Mucosa of stomach (tissue), 1 donor: ENCODE data around the gene LRP5.
"Not testable (repeated sequence)": the region's sequence is repeated elsewhere in the genome, so short reads cannot be mapped to it uniquely, and the experiment has no call there.

Experiments used
- H3K27me3 ChIP-seq: one replicate; pipeline ENCODE4 v1.7.0; 2013; ENCODE audit warnings: mild to moderate bottlenecking, low read length; ENCODE audit not compliant: control insufficient read depth, insufficient read depth
- H3K36me3 ChIP-seq: one replicate; pipeline ENCODE4 v1.7.0; 2013; ENCODE audit warnings: low read length; ENCODE audit not compliant: control insufficient read depth, insufficient read depth
- H3K4me1 ChIP-seq: one replicate; pipeline ENCODE4 v1.7.0; 2013; ENCODE audit warnings: mild to moderate bottlenecking, low read length; ENCODE audit not compliant: control insufficient read depth, insufficient read depth
- H3K4me3 ChIP-seq: one replicate; pipeline ENCODE4 v1.7.0; 2013; ENCODE audit warnings: low read length
- H3K9ac ChIP-seq: one replicate; pipeline ENCODE4 v1.7.0; 2013; ENCODE audit warnings: mild to moderate bottlenecking, low read length, moderate library complexity
- H3K9me3 ChIP-seq: one replicate; pipeline ENCODE4 v1.7.0; 2013; ENCODE audit warnings: mild to moderate bottlenecking, low read length, moderate library complexity; ENCODE audit not compliant: control insufficient read depth
- donor health status: Pancreatic carcinoma.

LRP5 gene

DNA sequence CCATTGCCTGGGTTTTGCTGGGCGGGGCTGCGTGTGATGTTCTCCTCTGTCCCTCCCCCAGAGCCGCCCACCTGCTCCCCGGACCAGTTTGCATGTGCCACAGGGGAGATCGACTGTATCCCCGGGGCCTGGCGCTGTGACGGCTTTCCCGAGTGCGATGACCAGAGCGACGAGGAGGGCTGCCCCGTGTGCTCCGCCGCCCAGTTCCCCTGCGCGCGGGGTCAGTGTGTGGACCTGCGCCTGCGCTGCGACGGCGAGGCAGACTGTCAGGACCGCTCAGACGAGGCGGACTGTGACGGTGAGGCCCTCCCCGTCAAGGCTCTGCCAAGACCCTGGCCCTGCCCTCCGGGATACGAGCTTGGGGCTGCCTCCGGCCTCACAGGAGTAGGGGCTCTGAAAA lies 121.2 kb downstream of the LRP5 start:
- H3K4me1 ChIP-seq = peaks cover 9% of the 10 kb centered on the region
- H3K36me3 ChIP-seq = peaks cover 19% of the 10 kb centered on the region
- no peak overlapping the region for H3K4me3 ChIP-seq
- H3K9me3 ChIP-seq = no peaks in the 10 kb centered on the region
- H3K9ac ChIP-seq = no peak overlapping the region
- H3K27me3 ChIP-seq = no peaks in the 10 kb centered on the region

DNA sequence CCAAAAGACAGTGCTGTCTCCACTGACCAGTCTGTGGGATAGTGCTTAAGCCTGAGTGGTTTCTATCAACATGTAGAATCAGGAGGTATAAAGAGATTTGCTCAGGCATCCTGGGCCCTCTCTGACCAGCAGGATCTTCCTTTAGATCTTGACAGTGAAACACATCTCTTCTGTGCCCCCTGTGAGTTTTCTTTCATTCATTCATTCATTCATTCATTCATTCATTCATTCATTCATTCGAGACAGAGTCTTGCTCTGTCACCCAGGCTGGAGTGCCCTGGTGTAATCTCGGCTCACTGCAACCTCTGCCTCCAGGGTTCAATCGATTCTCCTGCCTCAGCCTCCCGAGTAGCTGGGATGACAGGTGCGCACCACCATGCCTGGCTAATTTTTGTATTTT lies 121.8 kb downstream of the LRP5 start:
- not testable (repeated sequence) for H3K4me1 ChIP-seq, H3K9me3 ChIP-seq, H3K9ac ChIP-seq, H3K4me3 ChIP-seq, H3K27me3 ChIP-seq
- peaks cover 20% of the 10 kb centered on the region for H3K36me3 ChIP-seq

DNA sequence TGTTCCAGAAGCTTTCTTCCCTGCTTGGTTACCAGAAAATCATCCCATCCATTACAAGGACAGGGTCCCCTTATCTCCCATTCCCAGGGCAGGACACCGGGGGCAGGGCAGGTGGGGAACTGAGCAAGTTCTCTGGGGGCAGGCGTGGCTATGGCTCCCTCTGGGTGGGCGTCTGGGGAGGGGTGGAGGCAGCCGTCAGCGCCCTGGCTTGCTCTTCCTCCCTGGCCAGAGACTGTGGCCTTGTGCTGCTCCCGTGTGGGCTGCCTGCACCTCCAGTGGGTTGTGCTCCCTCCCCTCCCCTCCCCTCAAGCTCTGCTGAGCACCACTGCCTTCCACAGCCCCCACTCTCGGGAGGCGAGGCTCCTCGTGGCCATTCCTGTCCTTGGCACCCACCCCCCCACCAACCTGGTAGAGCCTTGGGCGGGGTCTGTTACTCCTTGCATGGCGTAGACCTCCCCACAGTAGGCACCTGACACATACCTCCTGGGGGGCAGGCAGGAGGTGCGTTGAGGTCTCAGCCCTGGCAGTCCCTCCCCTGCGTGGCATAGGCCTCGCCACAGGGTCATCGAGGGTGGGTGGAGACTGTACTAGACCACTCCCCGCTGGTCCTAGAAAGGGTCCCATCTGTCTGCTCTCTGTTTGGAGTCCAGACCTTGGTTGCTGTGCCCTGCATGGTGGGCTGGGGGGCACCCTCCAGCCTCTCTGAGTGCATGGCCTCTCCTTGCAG lies 123.9 kb downstream of the LRP5 start:
- no peaks in the 10 kb centered on the region for H3K9me3 ChIP-seq
- H3K4me3 ChIP-seq = no peak overlapping the region
- peaks cover 9% of the 10 kb centered on the region for H3K4me1 ChIP-seq
- peaks cover 13% of the 10 kb centered on the region for H3K36me3 ChIP-seq
- no peaks in the 10 kb centered on the region for H3K27me3 ChIP-seq
- no peak overlapping the region for H3K9ac ChIP-seq

DNA sequence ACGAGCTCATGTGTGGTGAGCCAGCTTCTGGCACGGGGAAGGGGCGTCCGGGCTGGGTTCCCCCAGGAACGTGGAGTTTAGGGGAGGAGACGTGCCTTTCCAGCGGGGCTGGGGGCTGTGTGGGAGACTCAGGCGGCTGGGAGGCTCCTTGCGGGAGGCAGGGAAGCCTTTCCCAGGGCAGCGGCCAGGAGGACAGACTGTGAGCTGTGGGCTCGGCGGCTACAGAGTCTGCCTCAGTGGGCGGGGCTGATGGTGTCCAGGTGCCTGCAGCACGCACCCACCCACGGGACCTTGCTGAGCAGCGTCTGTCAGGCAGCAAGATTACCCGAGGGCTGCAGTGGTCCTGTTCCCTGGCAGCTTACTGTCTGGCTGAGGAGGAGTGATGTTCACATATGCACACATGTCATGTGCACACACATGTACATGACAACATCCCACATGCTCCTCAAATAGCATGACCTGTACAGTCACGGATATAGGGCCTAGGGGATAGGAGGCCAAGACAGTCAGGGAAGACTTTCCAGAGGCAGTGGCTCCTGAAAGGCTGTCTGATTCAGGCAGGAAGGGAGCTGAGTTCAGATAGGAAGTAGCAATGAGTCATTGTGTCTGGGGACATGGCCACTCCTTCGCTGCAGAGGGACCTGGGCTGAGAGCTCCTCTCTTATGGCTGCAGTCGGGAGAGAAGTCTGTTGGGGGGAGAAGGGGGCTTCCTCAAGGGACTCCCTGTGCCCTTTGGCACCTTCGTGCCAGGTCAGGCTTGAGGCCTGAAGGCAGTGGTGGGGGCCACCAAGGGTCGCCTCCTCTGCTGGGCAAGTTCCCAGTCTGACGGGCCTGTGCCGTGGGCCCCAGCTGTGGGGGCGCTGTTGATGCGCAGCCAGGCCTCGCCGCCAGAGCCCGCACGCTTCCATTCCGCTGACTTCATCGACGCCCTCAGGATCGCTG lies 124.9 kb downstream of the LRP5 start:
- H3K4me3 ChIP-seq = no peak overlapping the region
- H3K9me3 ChIP-seq = no peaks in the 10 kb centered on the region
- H3K4me1 ChIP-seq = peaks cover 9% of the 10 kb centered on the region
- no peak overlapping the region for H3K9ac ChIP-seq
- peaks cover 13% of the 10 kb centered on the region for H3K36me3 ChIP-seq
- H3K27me3 ChIP-seq = no peaks in the 10 kb centered on the region

DNA sequence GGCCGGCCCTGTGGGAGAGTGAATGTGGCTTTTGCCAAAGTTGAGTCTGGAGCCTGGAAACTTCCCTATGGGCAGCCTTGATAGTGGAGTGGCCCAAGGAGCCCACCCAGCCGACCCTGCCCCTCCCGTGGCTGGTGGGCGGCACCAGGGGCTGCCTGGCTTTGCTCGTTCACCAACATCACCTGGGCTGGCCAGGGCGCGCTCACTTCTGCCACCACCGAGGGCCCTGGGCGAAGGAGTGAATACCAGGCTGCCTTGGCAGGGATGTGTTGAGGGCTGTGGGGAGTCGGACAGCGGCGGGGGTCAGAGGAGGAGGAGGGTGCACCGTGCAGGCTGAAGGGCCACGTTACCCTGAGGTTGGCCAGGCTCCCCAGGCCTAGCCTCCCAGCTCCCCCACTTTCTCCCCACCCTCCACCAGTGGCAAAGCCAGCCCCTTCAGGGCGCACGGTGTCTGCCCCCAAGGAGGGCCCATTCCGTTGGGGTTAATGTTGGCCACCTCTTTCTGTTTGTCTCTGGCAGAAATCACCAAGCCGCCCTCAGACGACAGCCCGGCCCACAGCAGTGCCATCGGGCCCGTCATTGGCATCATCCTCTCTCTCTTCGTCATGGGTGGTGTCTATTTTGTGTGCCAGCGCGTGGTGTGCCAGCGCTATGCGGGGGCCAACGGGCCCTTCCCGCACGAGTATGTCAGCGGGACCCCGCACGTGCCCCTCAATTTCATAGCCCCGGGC lies 125.7 kb downstream of the LRP5 start:
- H3K36me3 ChIP-seq = peaks cover 13% of the 10 kb centered on the region
- no peak overlapping the region for H3K4me3 ChIP-seq
- H3K9ac ChIP-seq = no peak overlapping the region
- peaks cover 9% of the 10 kb centered on the region for H3K4me1 ChIP-seq
- no peaks in the 10 kb centered on the region for H3K9me3 ChIP-seq
- no peaks in the 10 kb centered on the region for H3K27me3 ChIP-seq

DNA sequence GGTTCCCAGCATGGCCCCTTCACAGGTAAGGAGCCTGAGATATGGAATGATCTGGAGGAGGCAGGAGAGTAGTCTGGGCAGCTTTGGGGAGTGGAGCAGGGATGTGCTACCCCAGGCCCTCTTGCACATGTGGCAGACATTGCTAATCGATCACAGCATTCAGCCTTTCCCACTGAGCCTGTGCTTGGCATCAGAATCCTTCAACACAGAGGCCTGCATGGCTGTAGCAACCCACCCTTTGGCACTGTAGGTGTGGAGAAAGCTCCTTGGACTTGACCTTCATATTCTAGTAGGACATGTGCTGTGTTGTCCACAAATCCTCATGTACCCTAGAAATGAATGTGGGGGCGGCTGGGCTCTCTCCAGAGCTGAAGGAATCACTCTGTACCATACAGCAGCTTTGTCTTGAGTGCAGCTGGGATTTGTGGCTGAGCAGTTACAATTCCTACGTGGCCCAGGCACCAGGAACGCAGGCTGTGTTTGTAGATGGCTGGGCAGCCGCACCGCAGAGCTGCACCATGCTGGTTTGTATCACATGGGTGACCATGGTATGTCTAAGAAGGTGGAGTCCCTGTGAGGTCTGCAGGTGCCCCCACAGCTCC lies 126.4 kb downstream of the LRP5 start:
- no peaks in the 10 kb centered on the region for H3K9me3 ChIP-seq
- peaks cover 9% of the 10 kb centered on the region for H3K4me1 ChIP-seq
- no peak overlapping the region for H3K9ac ChIP-seq
- peaks cover 11% of the 10 kb centered on the region for H3K36me3 ChIP-seq
- no peak overlapping the region for H3K4me3 ChIP-seq
- H3K27me3 ChIP-seq = no peaks in the 10 kb centered on the region

DNA sequence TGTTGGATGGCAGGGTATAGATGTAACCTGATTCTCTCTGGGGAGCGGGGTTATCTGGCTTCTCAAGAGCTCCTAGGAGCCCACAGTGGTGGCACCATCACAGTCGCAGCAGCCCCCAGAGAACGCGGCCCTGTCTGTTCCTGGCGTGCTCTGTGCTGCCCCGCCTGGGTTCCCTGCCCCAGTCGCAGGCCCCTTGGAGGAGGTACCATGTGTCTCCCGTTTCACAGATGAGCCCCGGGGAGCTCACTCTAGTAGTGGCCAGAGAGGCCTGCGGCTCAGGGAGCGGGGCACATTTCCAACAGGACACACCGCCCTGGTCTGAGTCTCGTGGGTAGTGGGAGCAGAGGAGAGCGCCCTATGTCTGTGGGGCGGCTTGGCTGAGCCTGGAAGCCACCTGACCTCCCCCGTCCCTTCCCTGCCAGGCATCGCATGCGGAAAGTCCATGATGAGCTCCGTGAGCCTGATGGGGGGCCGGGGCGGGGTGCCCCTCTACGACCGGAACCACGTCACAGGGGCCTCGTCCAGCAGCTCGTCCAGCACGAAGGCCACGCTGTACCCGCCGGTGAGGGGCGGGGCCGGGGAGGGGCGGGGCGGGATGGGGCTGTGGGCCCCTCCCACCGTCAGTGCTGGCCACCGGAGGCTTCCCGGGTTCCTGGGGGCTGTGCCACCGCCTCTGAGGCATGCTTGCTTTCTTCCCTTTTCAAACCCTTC lies 127.1 kb downstream of the LRP5 start:
- Histone ChIP-seq H3K9me3 (no peaks in the 10 kb centered on the region), H3K9ac (no peak overlapping the region), H3K36me3 (peaks cover 8% of the 10 kb centered on the region), H3K27me3 (no peaks in the 10 kb centered on the region), H3K4me3 (no peak overlapping the region), H3K4me1 (peaks cover 9% of the 10 kb centered on the region)

DNA sequence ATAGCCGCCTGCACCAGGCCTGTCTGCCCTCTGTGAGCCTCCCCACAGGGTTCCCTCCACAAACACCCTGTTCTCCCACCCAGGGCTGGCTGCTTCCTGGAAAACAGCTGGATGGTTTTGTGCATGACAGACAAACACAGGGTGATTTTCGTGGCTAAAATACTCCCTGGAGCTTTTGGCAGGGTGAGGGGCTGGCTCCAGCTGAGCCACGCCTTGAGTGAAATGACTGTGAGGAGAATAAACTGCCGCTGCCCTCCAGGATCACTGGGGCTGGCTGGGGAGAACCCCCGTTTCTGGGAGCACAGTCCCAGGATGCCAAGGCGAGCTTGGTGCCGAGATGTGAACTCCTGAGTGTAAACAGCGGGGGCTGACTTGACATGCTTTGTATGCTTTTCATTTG lies 127.8 kb downstream of the LRP5 start:
- Histone ChIP-seq H3K9me3 (no peaks in the 10 kb centered on the region), H3K36me3 (peaks cover 8% of the 10 kb centered on the region), H3K9ac (no peak overlapping the region), H3K4me1 (peaks cover 9% of the 10 kb centered on the region), H3K27me3 (no peaks in the 10 kb centered on the region), H3K4me3 (no peak overlapping the region)

DNA sequence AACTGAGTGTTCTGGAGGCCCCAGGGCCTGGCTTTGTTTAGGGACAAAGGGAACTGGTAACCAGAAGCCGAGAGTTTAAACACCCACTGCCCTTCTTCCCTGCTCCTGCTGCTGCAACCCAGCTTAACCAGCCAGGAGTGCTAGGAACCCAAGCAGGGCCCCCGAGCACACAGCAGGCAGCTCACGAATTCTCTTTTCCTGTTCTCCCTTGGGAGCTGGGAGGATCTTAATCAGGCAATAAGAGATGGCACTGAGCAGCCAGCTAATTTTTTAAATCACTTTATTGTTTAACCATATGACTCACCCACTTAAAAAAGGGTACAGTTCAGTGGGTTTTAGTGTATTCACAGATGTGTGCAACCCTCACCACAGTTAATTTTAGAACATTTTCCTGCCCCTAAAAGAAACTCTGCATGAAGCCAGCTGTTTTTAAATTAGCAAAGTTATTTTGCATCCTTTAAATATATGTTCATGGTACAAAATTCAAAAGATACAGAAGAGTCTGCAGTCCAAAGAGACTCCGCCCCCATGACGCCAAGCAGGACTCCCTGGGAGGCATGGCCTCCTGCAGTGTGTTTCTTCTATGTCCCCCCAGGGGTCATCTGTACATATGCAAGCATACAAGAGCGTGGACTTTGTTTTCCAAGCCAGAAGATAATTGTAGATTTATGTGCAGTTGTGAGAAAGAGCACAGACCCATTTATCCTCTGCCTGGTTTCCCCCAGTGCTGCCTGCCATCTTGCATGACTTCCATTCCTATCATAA lies 129.3 kb downstream of the LRP5 start:
- Histone ChIP-seq H3K27me3 (no peaks in the 10 kb centered on the region), H3K36me3 (peaks cover 8% of the 10 kb centered on the region), H3K9ac (no peak overlapping the region), H3K4me3 (no peak overlapping the region), H3K4me1 (peaks cover 8% of the 10 kb centered on the region), H3K9me3 (no peaks in the 10 kb centered on the region)

DNA sequence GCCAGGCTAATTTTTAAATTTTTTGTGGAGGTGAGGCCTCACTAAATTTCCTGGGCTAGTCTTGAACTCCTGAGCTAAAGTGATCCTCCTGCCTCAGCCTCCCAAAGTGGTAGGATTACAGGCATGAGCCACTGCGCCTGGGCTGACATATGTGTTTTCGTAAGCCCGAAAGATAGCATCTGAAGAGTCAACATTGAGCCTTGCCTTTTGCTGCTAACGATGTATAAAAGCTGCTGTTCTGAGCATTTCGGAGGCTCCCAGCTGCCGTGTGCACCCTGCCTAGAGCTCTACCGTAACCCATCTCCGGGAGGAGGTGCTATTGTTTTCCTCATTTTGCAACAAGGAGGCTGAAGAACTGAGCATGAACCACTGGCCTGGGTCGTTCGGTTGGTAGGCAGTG lies 130.0 kb downstream of the LRP5 start:
- Histone ChIP-seq H3K27me3 (no peaks in the 10 kb centered on the region), H3K4me1 (peaks cover 7% of the 10 kb centered on the region), H3K36me3 (peaks cover 5% of the 10 kb centered on the region), H3K9ac (no peak overlapping the region), H3K9me3 (no peaks in the 10 kb centered on the region), H3K4me3 (no peak overlapping the region)

DNA sequence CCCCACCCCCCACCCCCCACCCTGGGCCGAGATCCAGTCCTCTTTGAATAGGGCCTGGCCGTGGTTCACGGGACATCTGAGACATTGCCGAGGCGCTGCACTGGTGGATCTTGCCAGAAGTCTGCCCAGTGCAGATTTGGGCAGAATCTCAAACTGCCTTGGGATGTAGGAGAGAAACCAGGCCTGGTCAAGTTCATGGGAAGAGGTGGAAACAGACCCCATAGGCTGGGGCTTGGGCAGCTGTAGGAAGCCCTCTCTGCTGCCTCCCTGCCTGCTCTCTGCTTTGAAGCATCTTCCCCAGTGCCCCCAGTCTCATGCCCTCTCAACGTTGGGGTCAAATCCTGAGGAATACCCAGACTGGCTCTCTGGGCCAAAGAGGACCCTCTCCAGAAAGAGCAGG lies 132.2 kb downstream of the LRP5 start:
- H3K4me3 ChIP-seq = no peak overlapping the region
- H3K9me3 ChIP-seq = no peaks in the 10 kb centered on the region
- H3K27me3 ChIP-seq = no peaks in the 10 kb centered on the region
- no peak overlapping the region for H3K9ac ChIP-seq
- peaks cover 8% of the 10 kb centered on the region for H3K4me1 ChIP-seq
- no peaks in the 10 kb centered on the region for H3K36me3 ChIP-seq
